Spleen (tissue), 7 donors: ENCODE data around the gene CALM3.
A peak's percentile ranks its signal among the peaks of the same experiment; 100 is the strongest.

Source experiments
- CTCF ChIP-seq, 11 experiments: fragments of 200-600 bp in 7 of 11; fragments of 450-650 bp in 4 of 11; sonication (generic) in 4 of 11; IDR thresholded peaks in 8 of 11; conservative IDR thresholded peaks in 3 of 11; 1 replicate in 7 of 11; 2 replicates in 4 of 11; pipeline versions ENCODE4 v1.4.0 to v1.8.0; 2016 to 2021; ENCODE audit warnings: antibody characterized with exemption in 11 of 11, inconsistent platforms in 4 of 11, mild to moderate bottlenecking in 1 of 11
- POLR2A ChIP-seq, 3 donors: fragments of 450-650 bp; IDR thresholded peaks; one replicate each; pipeline ENCODE4 v1.5.1; 2017; ENCODE audit warnings: antibody characterized with exemption in 3 of 3, mild to moderate bottlenecking in 1 of 3
- POLR2AphosphoS5 ChIP-seq, 3 donors: sonication (generic); formaldehyde crosslinking; IDR thresholded peaks; one replicate each; pipeline ENCODE4 v1.5.1; 2017; ENCODE audit warnings: antibody characterized with exemption in 3 of 3
- donor health status: DM: no; HTN: no; CAD: no; lungs with moderate emphysema.
- donor health status: DM: no; HTN: no; CAD: no.
- donor health status: DM: no; HTN: no; CAD: no.

GRCh38 chr19:46618670-46619231, 17.6 kb downstream of the CALM3 start:
- TF ChIP-seq CTCF (IDR thresholded peaks at IDR 0.05 in 8 of 11, conservative IDR thresholded peaks at IDR 0.05 in 3 of 11) (no peak), POLR2A (IDR thresholded peaks at IDR 0.05) (no peak), POLR2AphosphoS5 (IDR thresholded peaks at IDR 0.05) (peak in 1 of 3 donors; percentile 11)
